Stomach (tissue), 4 donors: ENCODE results near the gene PERCC1.

ENCODE experiments used
- EP300 ChIP-seq: sonication (generic); formaldehyde crosslinking; IDR thresholded peaks from one replicate; pipeline ENCODE4 v1.6.1; 2017; ENCODE audit warnings: antibody characterized with exemption
- POLR2AphosphoS5 ChIP-seq, 3 donors: sonication (generic); formaldehyde crosslinking; IDR thresholded peaks; one replicate each; pipeline ENCODE4 v1.6.1; 2016; ENCODE audit warnings: antibody characterized with exemption in 3 of 3

DNA sequence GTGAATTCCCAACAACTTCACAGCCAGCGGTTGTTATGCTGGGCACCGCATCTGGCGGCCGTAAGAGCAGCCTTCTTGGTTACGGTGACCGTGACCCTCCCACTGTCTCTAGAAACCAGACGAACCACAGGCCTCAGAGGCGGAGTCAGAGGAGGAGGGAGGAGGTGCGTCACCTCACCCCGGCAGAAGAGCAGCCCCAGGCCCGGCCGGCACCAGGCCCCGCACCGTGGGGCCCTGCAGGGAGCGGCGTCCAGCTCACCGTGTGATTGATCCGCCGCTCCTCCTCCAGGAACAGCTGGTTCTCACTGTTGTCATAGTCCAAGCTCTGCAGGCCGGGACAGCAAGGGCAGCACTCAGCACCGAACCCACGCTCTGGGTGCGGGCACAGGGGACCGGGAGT is 30.3 kb downstream of the PERCC1 start:
- TF ChIP-seq EP300 = no peak
- TF ChIP-seq POLR2AphosphoS5 (IDR thresholded peaks at IDR 0.05) = no peak
